Natural killer cell (primary cell): ENCODE results near the gene ADM5. TPM values are rescaled to one million over a fixed set of nuclear protein-coding genes. Genes with fewer than 3 reads are reported as not detected.

ENCODE experiments used
- ATAC-seq, 3 donors: fragments of 150-1000 bp in 2 of 3; fragments of 200-7000 bp in 1 of 3; cut with Tn5 transposase; 1 replicate in 1 of 3; 2 replicates in 2 of 3; pipeline ENCODE4 v1.10.0; 2021; ENCODE audit warnings: mild to moderate bottlenecking in 2 of 3, moderate library complexity in 2 of 3
- DNase-seq, 2 donors: peaks; one replicate each; pipeline versions ENCODE4 v3.0.0 to v3.0.0-alpha.2; 2013 to 2021; ENCODE audit warnings: mixed read lengths in 1 of 2
- H3K27ac ChIP-seq: one replicate; pipeline ENCODE4 v1.5.1; 2013; ENCODE audit warnings: mild to moderate bottlenecking, low read length
- H3K27me3 ChIP-seq: one replicate; pipeline ENCODE4 v1.6.1; 2013; ENCODE audit warnings: low read length; ENCODE audit not compliant: control insufficient read depth, insufficient read depth
- H3K36me3 ChIP-seq: one replicate; pipeline ENCODE4 v1.6.1; 2013; ENCODE audit warnings: low read length; ENCODE audit not compliant: control insufficient read depth, insufficient read depth
- H3K4me1 ChIP-seq: one replicate; pipeline ENCODE4 v1.6.1; 2013; ENCODE audit warnings: low read length; ENCODE audit not compliant: control insufficient read depth, insufficient read depth
- H3K4me3 ChIP-seq: one replicate; pipeline ENCODE4 v1.5.1; 2013; ENCODE audit warnings: low read length
- H3K9me3 ChIP-seq: one replicate; pipeline ENCODE4 v1.6.1; 2013; ENCODE audit warnings: low read length; ENCODE audit not compliant: control insufficient read depth, insufficient read depth
- H3K27ac Mint-ChIP-seq, 2 donors: one replicate each; pipeline ENCODE4 v1.8.0; 2022; ENCODE audit warnings: mild to moderate bottlenecking in 2 of 2, mixed read lengths in 2 of 2, moderate library complexity in 1 of 2
- H3K27me3 Mint-ChIP-seq, 2 donors: one replicate each; pipeline ENCODE4 v1.8.0; 2022; ENCODE audit warnings: low read depth in 2 of 2, mixed read lengths in 2 of 2
- H3K36me3 Mint-ChIP-seq: one replicate; pipeline ENCODE4 v1.8.0; 2022; ENCODE audit warnings: mixed read lengths
- H3K4me1 Mint-ChIP-seq, 2 donors: one replicate each; pipeline ENCODE4 v1.8.0; 2022; ENCODE audit warnings: mixed read lengths in 2 of 2
- H3K4me3 Mint-ChIP-seq: one replicate; pipeline ENCODE4 v1.8.0; 2022; ENCODE audit warnings: mild to moderate bottlenecking, moderate library complexity, mixed read lengths
- H3K9me3 Mint-ChIP-seq, 2 donors: one replicate each; pipeline ENCODE4 v1.8.0; 2022; ENCODE audit warnings: mixed read lengths in 2 of 2
- CTCF ChIP-seq: fragments of 200-600 bp; IDR thresholded peaks from one replicate; pipeline ENCODE4 v1.8.0; 2022; ENCODE audit warnings: antibody characterized with exemption
- WGBS: methylation state at CpG from one replicate; pipeline ENCODE4 v1.1.7; 2013; ENCODE audit warnings: missing lambda C conversion rate; ENCODE audit not compliant: insufficient coverage; 5-methylcytosine and 5-hydroxymethylcytosine counted together
- intact Hi-C: fragments of 100-400 bp; cut with micrococcal nuclease; formaldehyde crosslinking; loops from one replicate; pipeline ENCODE4 v1.14.2; 2022
- total RNA-seq, 4 donors: library from RNA; stranded (reverse); fragments of 120-200 nt in 1 of 4; gene quantifications; one replicate each; pipeline versions ENCODE4 v1.2.3 to v1.2.4, GENCODE V29; 2013 to 2022

Gene ADM5
- total RNA-seq, 3 donors from 2014 or later (not counting 1 experiment from before 2014, with no cell fraction given): 2.3 to 2.9 (median 2.4) TPM

- no peak for ATAC-seq
- WGBS: 98% methylated on average over 58 of the region's 58 CpGs
- H3K36me3 ChIP-seq: peaks cover 65% of the 10 kb centered on the region
- no peak overlapping the region for H3K4me3 Mint-ChIP-seq
- TF ChIP-seq CTCF: no peak
- H3K9me3 Mint-ChIP-seq: no peaks in the 10 kb centered on the region
- H3K27me3 ChIP-seq: no peaks in the 10 kb centered on the region
- no peak for DNase-seq
- H3K27ac ChIP-seq: no peak overlapping the region
- H3K4me1 ChIP-seq: peaks cover 28% of the 10 kb centered on the region
- H3K4me3 ChIP-seq: no peak overlapping the region
- H3K36me3 Mint-ChIP-seq: no peaks in the 10 kb centered on the region
- peaks cover 20 to 30% of the 10 kb centered on the region in 2 donors for H3K4me1 Mint-ChIP-seq
- no peaks in the 10 kb centered on the region for H3K9me3 ChIP-seq
- H3K27me3 Mint-ChIP-seq: no peaks in the 10 kb centered on the region
- intact Hi-C loops: no loop called here
- H3K27ac Mint-ChIP-seq: no peak overlapping the region
Observed at GRCh38 chr19:49652551-49653465, 36.6 kb upstream of the ADM5 start.

DNA sequence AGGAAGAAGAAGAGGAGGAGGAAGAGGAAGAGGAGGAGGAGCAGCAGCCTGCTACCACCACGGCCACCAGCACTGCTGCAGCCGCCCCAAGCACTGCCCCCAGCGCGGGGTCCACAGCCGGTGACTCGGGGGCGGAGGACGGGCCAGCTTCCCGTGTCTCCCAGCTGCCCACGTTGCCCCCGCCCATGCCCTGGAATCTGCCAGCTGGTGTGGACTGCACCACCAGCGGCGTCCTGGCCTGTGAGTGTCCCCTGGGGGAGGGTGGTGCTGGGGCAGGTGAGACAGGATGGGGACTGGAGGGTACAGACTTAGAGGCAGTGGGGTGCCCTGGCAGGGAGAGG is 36.0 kb upstream of the ADM5 start:
- Mint-ChIP-seq H3K36me3 (no peaks in the 10 kb centered on the region), H3K4me1 (peaks cover 20 to 31% of the 10 kb centered on the region in 2 donors), H3K4me3 (no peak overlapping the region), H3K9me3 (no peaks in the 10 kb centered on the region), H3K27ac (peak overlapping the region in 1 of 2 donors; percentile 42), H3K27me3 (no peaks in the 10 kb centered on the region)
- no peak for DNase-seq
- H3K9me3 ChIP-seq: no peaks in the 10 kb centered on the region
- H3K4me1 ChIP-seq: peaks cover 28% of the 10 kb centered on the region
- peaks cover 71% of the 10 kb centered on the region for H3K36me3 ChIP-seq
- no peak overlapping the region for H3K4me3 ChIP-seq
- intact Hi-C loops: no loop called here
- H3K27ac ChIP-seq: no peak overlapping the region
- H3K27me3 ChIP-seq: no peaks in the 10 kb centered on the region
- TF ChIP-seq CTCF: no peak
- ATAC-seq: no peak
- 96% methylated on average over 13 of the region's 13 CpGs for WGBS

DNA sequence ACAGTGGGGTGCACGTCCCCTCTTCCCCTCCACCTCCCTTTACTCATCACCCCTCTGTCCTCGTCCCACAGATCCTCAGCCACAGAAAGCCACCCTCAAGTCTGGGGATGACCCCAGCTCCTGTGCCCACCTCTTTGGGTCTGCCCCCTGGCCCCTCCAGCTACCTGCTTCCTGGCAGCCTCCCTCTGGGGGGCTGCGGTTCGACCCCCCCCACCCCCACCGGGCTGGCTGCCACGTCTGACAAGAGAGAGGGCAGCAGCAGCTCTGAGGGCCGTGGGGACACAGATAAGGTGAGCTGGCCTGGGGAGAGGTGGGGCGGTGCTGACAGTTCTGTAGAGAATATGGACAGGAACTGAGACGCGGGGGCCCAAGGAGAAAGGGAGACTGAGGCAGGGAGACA is 34.8 kb upstream of the ADM5 start:
- no peaks in the 10 kb centered on the region for H3K9me3 ChIP-seq
- ATAC-seq: no peak
- peaks cover 20 to 31% of the 10 kb centered on the region in 2 donors for H3K4me1 Mint-ChIP-seq

More for the DNA sequence above, 34.8 kb upstream of the ADM5 start:
- Histone ChIP-seq H3K4me1 (peaks cover 28% of the 10 kb centered on the region), H3K27me3 (no peaks in the 10 kb centered on the region), H3K27ac (peak overlapping the region; percentile 72), H3K36me3 (peaks cover 76% of the 10 kb centered on the region), H3K4me3 (no peak overlapping the region)
- Mint-ChIP-seq H3K36me3 (no peaks in the 10 kb centered on the region), H3K4me3 (no peak overlapping the region), H3K9me3 (no peaks in the 10 kb centered on the region), H3K27me3 (no peaks in the 10 kb centered on the region), H3K27ac (peak overlapping the region; percentile 90 to 96)
- 99% methylated on average over 9 of the region's 10 CpGs for whole genome bisulfite sequencing
- TF ChIP-seq CTCF: no peak
- intact Hi-C loops: no loop called here
- no peak for DNase-seq
